Activated CD4-positive, alpha-beta T cell treated with anti-CD3 and anti-CD28 coated beads for 1 hour (primary cell): ENCODE results near the gene IL24.

ENCODE experiments used
- DNase-seq: peaks from one replicate; pipeline ENCODE4 v3.0.0-alpha.2; 2020

IL24 gene

DNA sequence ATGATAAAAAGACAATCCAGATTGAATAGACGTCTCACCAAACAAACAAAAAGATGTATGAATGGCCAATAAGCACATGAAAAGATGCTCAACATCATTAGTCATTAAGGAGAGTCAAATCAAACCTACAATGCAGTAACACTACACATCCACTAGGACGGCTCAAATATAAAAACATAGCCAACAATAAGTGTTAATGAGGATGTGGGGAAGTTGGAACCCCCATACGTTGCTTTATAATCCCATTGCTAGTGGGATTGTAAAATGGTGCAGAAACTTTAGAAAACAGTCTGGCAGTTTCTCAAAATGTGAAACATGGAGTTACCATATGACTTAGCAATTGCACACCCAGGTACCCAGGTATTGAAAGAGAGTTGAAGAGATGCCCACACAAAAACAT is 14.7 kb upstream of the IL24 start:
- no peak for DNase-seq

DNA sequence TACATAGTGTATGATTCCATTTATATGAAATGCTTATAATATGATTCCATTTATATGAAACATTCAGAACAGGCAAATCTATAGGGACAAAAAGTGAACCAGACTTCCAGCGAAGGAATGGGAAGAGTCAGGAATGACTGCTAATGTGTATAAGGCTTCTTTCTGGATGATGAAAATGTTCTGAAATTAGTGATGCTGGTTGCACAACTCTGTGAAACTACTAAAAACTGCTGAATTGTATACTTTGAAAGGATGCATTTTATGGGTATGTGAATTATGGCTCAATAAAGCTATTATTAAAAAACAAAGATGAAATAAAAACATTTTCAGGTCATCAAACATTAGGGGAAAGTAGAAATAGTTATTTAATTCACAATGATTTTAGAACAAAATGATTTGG is 14.1 kb upstream of the IL24 start:
- DNase-seq, result no peak

GRCh38 chr1:206883876-206884275 is 13.4 kb upstream of the IL24 start:
- DNase-seq, result no peak

DNA sequence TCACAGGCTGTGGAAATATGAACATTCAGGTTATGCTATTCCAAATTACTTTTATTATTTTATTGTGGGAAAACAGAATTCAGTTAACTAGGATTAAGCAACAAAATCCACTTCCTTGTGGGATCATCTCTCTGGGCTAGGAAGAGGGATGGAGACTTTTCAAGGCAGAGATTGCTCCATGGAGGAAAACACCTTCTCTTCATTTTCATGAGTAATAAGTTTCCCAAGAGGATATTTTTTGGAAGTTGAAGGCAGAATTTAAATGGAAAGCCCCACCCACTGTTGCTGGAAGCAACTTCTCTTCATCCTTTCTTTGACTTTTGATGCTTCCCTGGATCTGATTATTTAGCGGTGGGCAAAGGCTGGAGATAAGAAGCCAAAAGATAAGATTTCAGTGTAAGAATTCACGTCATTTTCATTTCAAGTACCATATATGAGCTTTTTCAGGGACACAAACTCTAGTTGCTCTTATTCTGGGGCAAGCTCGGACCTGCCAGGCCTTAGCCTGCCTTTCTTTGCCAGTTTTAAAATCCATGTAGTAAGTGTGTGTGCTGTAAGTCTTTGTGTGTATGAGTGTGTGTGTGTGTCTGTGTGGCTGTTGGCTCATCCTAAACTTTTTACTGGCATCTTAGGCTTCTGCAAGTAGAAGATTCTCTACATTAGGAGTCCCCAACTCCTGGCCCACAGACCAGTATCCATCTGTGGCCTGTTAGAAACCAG is 11.7 kb upstream of the IL24 start:
- DNase-seq, result no peak

DNA sequence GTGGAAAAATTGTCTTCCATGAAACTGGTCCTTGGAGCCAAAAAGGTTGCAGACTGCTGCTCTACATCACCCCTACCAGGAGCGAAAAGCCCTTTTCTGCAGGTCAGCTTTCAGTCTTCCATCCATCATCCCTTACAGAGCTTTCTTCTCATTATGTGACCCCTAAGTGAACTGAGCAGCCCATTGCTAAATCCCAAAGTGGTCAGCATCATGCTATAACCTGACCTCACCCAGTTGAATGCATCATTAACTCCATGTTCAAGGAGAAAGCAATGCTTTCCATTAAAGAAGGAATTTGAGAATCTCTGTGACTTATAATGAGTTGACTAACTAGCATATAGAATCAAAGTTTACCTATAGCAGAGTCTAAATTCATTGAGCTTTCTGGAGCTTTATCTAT is 10.4 kb upstream of the IL24 start:
- DNase-seq, result no peak

GRCh38 chr1:206887701-206888100 is 9.5 kb upstream of the IL24 start:
- DNase-seq, result no peak

DNA sequence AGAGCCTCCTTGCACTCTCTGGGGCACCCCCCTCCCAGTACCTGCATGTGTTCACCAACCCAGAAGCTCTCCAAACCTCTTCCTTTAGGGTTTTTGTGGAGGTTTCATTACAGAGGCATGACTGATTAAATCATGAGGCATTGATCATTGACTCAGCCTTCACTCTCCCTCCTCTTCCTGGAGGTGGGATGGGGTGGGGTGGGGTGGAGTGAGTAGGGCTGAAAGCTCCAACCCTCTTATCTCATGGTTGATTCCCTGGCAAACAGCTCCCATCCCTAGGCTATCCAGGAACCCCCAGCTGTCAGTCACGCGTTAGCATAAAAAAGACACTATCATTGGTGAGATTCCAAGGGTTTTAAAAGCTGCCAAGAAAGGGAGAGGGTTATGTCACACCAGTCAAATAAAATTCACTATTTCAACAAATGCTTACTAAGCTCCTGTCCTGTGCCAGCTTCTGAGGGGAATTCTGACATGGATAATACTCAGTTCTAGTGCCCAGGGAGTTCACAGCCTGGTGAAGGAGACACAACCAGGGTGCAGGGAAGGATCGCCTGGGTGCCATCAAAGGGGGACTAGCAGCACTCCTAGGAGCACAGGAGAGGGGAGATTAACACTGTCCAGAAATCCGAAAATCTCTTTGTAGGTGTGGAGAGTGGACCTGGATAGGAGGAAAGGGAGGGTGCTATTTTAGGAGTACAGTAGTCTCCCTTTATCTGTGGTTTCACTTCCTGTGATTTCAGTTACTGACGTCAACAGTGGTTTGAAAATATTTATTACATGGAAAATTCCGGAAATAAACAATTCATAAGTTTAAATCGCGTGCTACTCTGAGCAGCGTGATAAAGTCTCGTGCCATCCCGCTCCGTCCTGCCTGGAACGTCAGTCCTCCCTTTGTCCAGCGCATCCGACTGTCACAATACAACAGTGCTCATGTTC is 6.8 kb upstream of the IL24 start:
- no peak for DNase-seq

DNA sequence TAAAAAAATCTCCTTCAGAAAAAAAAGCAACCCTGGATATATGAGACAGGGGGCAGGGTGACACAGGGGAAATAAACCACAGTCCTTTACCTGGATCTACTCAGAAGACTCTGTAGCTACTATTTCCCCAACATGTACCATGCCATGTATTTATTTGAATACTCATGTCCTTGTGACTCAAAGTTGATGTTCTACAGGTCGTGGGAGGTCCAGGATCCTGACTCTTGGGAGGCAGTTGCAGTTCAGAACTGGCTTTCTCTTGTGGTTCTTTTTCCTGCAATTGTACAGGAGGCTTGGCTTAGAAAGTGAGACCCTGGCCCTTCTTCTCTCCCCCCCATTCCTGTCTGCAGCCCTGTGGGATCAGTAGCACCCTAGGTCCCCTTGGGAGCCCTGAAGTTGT is 5.8 kb upstream of the IL24 start:
- no peak for DNase-seq

- DNase-seq, result no peak
These were observed 4.8 kb upstream of the IL24 start for GRCh38 chr1:206892351-206892984.

GRCh38 chr1:206893380-206893779 is 3.9 kb upstream of the IL24 start:
- no peak for DNase-seq

GRCh38 chr1:206895325-206895724 is 1.9 kb upstream of the IL24 start:
- no peak for DNase-seq

GRCh38 chr1:206895837-206896242 is 1.4 kb upstream of the IL24 start:
- DNase-seq, result no peak

DNA sequence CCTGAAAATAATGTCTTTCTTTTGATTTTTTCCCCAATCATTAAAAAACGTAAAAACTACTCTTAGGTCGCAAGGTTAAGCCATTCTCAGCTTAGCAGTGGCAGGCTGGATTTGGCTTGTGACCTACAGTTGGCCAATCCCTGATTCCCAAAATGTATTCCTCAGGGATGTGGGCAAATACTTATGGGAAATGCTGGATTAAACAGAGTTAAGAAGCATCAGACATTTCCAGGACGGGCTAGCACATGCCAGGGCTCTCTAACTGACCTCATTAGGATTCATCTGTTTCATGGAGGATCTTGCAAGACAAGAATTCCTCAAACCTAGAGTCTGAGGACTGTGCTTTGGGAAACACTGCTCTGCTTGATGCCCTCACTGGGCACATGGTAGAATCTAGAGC is 982 bp upstream of the IL24 start:
- DNase-seq, result no peak

DNA sequence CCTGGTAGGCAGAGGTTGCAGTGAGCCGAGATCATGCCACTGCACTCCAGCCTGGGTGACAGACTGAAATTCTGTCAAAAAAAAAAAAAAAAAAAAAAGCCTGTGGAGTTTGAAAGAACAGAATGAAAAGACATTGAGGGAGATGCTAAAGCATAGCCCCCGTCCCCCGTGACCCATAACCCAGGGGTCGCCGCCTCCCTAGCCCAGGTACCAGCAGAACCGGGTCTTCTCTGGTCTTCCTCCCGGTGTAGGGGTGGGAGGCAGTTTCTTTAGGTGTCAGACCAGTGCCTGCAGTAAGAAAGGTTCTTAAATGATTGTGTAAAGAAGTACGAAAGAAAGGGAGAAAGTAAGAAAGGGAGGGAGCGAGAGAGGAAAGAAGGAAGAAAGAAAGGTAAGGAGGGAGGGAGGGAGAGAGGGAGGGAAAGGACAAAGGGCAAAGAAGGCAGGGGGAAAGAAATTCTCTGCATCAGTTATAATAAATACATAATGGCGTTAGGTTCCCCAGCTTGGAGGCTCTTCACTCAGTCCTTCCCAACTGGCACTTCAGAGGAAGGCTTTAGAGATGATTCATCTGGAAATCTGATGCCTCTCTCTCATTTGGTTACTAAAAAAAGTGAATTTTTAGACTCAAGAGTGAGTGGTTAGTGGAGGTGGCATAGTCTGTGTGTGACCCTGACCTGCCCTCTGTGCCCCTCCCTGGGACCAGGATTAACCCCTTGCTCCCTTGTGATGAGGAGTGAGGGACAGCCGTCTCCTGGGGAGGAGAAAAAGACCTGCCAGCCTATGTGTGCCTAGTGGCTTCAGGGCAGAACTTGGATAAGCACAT is 1.1 kb downstream of the IL24 start:
- DNase-seq, result no peak

GRCh38 chr1:206898915-206899431 is 1.7 kb downstream of the IL24 start:
- no peak for DNase-seq

DNA sequence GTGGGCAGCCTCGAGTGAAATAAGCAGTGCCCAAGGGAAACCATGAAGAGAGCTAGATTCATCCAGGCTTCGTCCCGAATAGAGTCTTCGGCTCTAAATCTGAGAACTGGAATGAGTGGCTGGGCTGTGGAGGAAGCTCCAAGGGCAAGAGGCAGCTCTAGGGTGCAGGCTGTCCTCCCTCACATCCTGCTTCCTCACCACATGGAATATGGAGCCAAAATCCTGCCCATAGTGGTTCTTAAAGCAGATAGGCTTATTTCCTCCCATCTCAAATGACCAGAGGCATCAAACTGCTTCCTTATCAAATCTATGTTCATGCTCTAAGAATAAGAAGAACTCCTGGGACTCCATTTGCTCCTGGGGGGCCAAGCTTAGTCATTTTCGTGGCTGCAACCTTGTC is 2.5 kb downstream of the IL24 start:
- DNase-seq, result no peak

- no peak for DNase-seq
These were observed 2.9 kb downstream of the IL24 start for GRCh38 chr1:206900149-206900548.

DNA sequence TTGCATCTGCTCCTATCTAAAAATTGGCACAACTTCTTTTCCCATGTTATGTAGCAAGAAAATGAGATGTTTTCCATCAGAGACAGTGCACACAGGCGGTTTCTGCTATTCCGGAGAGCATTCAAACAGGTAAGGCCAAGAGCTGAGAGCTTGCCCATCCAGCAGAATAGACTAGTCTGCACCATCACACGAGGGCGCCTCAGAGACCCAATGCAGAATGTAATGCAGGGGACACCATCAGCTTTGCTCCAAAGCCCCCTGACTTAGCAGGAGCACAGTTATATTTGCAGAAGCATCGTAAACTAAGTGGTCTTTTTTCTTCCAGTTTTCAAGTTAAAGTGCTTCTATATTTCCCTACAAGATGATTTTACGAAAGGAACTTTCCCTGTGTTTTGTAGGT is 4.7 kb downstream of the IL24 start:
- DNase-seq, result no peak

- DNase-seq, result no peak
These were observed 5.5 kb downstream of the IL24 start for GRCh38 chr1:206902702-206903101.

DNA sequence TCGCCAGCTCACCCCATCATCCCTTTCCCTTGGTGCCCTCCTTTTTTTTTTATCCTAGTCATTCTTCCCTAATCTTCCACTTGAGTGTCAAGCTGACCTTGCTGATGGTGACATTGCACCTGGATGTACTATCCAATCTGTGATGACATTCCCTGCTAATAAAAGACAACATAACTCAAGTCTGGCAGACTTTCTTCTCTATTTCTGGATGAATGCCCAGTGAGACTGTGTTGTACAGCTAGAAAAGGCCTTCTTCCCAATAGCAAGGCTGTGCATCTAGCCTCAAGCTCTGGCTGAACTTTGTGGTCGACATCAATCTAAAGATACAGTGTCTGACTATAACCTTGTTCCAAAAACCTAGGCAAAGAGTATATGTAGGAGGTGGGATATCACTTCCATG is 6.4 kb downstream of the IL24 start:
- no peak for DNase-seq

DNA sequence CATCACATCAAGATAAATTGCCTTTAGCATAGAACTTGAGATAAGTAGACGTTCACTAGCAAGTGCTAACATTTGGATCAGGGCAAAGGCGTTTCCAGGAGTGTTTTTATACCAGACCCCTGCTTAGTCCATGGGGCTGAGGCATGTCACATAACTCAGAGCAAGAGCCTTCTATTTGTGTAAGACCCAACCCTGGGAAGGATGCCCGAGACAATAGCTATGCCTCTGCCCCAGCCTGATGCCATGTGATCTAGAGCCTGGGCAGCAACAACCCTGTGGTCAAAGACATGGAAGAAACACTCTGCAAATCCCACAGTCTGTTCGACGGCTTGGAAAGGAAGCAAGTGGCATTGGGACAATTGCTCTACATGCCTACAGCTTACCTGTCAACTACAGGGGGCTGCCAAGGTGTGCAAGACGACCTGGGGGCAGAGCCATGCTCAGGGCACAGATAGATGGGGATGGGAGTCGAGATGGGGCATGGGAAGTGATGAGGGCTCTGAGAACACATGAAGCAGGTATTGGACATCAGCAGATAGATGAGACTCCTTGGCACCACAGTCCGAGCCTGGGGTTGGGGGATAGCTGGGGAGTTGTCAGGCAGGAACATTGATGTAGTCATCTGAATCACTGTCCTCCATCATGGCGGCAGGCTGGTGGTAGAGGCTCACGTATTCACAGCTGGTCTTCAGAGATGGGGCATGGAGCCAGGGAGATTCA is 7.3 kb downstream of the IL24 start:
- DNase-seq, result no peak
